GM12878 (cell line): ENCODE results near the gene FAM47E. TPM values are rescaled to one million over a fixed set of nuclear protein-coding genes. Genes with fewer than 3 reads are reported as not detected.

ENCODE experiments used
- ATAC-seq: fragments of 200-7000 bp; cut with Tn5 transposase; 3 replicates; pipeline ENCODE4 v1.9.1; 2020; ENCODE audit warnings: mild to moderate bottlenecking, moderate library complexity
- BruUV-seq: library from RNA; stranded (reverse); fragments of 400-500 nt; replicated peaks from 2 replicates; lab custom pipeline; 2021; lab: Mats Ljungman, UMichigan
- CTCF ChIA-PET: fragments of 300-600 bp; sonication (Branson Sonifier 250); formaldehyde crosslinking; extraction: SDS; loops from one replicate; lab custom pipeline; 2021; ENCODE audit warnings: inconsistent platforms; lab: Yijun Ruan, JAX
- POLR2A ChIA-PET: fragments of 350-600 bp; formaldehyde crosslinking; extraction: SDS; loops from one replicate; lab custom pipeline; 2021; ENCODE audit warnings: inconsistent platforms; lab: Charles Lee
- RAD21 ChIA-PET: fragments of 300-600 bp; sonication (Branson Sonifier 250); formaldehyde crosslinking; loops from one replicate; lab custom pipeline; 2023; ENCODE audit warnings: antibody characterized with exemption; ENCODE audit not compliant: unreplicated experiment; lab: Charles Lee
- SMC1A ChIA-PET: fragments of 300-600 bp; sonication (Branson Sonifier 250); formaldehyde crosslinking; loops from one replicate; lab custom pipeline; 2023; ENCODE audit not compliant: unreplicated experiment, uncharacterized antibody; lab: Charles Lee
- DNase-seq: peaks from one replicate; pipeline ENCODE4 v3.0.0-alpha.2; 2011; ENCODE audit warnings: low read depth, low spot score
- FAIRE-seq: peaks from 3 replicates; lab custom pipeline; 2011; peaks lifted over from hg19 to GRCh38; lab: Jason Lieb, UNC
- H2AFZ ChIP-seq: 2 replicates; pipeline ENCODE4 v1.6.0; 2011; ENCODE audit warnings: low read depth, low read length, control low read depth; ENCODE audit not compliant: control insufficient read depth
- H3K27ac ChIP-seq: 2 replicates; pipeline ENCODE4 v1.5.1; 2011; ENCODE audit warnings: control low read depth; ENCODE audit not compliant: control insufficient read depth, insufficient read depth
- H3K27me3 ChIP-seq, 2 experiments: replicated peaks in 1 of 2; 2 replicates each; pipeline versions ENCODE4 v1.6.0 to v1.6.1; 2011; ENCODE audit warnings: low read length in 1 of 2; ENCODE audit not compliant: control insufficient read depth in 2 of 2, insufficient read depth in 2 of 2
- H3K36me3 ChIP-seq, 2 experiments: 2 replicates each; pipeline ENCODE4 v1.5.1; 2011; ENCODE audit warnings: low read length in 1 of 2; ENCODE audit not compliant: control insufficient read depth in 2 of 2, insufficient read depth in 2 of 2
- H3K4me1 ChIP-seq: 2 replicates; pipeline ENCODE4 v1.6.1; 2011; ENCODE audit warnings: mild to moderate bottlenecking, low read length, moderate library complexity, mixed read lengths; ENCODE audit not compliant: control insufficient read depth, insufficient read depth
- H3K4me2 ChIP-seq: 2 replicates; pipeline ENCODE4 v1.6.0; 2011; ENCODE audit warnings: control low read depth; ENCODE audit not compliant: control insufficient read depth, insufficient read depth
- H3K4me3 ChIP-seq: fragments of 200-600 bp; sonication (generic); 2 replicates; pipeline ENCODE4 v1.5.1; 2016
- H3K79me2 ChIP-seq: 2 replicates; pipeline ENCODE4 v1.6.0; 2011; ENCODE audit warnings: low read length; ENCODE audit not compliant: control insufficient read depth, insufficient read depth
- H3K9ac ChIP-seq: 2 replicates; pipeline ENCODE4 v1.8.0; 2011; ENCODE audit warnings: low read length, control low read depth, mixed read lengths; ENCODE audit not compliant: control insufficient read depth, insufficient read depth
- H3K9me3 ChIP-seq: replicated peaks from 3 replicates; pipeline ENCODE4 v1.5.1; 2011; ENCODE audit warnings: mild to moderate bottlenecking, low read length; ENCODE audit not compliant: control insufficient read depth, insufficient read depth
- H4K20me1 ChIP-seq: 2 replicates; pipeline ENCODE4 v1.6.0; 2011; ENCODE audit not compliant: control insufficient read depth, insufficient read depth
- BHLHE40 ChIP-seq, 2 experiments: fragments of 450-650 bp in 1 of 2; IDR thresholded peaks; 2 replicates each; pipeline ENCODE4 v1.6.1; 2011 to 2017; ENCODE audit warnings: low read depth in 2 of 2, borderline replicate concordance in 1 of 2, improper control_type of control experiment in 1 of 2, low read length in 1 of 2, mild to moderate bottlenecking in 1 of 2
- DPF2 ChIP-seq: fragments of 450-650 bp; IDR thresholded peaks from 2 replicates; pipeline ENCODE4 v1.6.1; 2017; ENCODE audit warnings: mild to moderate bottlenecking
- KAT2A ChIP-seq: conservative IDR thresholded peaks from 2 replicates; pipeline ENCODE4 v1.6.1; 2011; ENCODE audit warnings: low read depth, low read length; ENCODE audit not compliant: control insufficient read depth
- NFYA ChIP-seq: IDR thresholded peaks from 2 replicates; pipeline ENCODE4 v1.6.1; 2011; ENCODE audit warnings: low read depth, mild to moderate bottlenecking, low read length, improper control_type of control experiment, borderline replicate concordance
- RELB ChIP-seq: fragments of 450-650 bp; IDR thresholded peaks from 2 replicates; pipeline ENCODE4 v1.6.1; 2017; ENCODE audit warnings: low read depth, mild to moderate bottlenecking, moderate library complexity
- WGBS: methylation state at CpG from one replicate; pipeline ENCODE4 v1.1.6; 2016; ENCODE audit warnings: low lambda C conversion rate; ENCODE audit not compliant: insufficient replicate concordance, insufficient coverage; ENCODE audit errors: missing lambda C conversion rate; 5-methylcytosine and 5-hydroxymethylcytosine counted together
- in situ Hi-C: fragments of 300-500 bp; cut with MboI; formaldehyde crosslinking; loops from 9 replicates; pipeline ENCODE4 v1.14.3; 2018; ENCODE audit warnings: mixed read lengths
- intact Hi-C: fragments of 100-400 bp; cut with micrococcal nuclease; formaldehyde crosslinking; loops from one replicate; pipeline ENCODE4 v1.14.2; 2022; ENCODE audit not compliant: unreplicated experiment
- polyA plus RNA-seq, 11 experiments: library from polyadenylated mRNA; depleted of rRNA in 4 of 11; unstranded in 6 of 11; stranded (reverse) in 5 of 11; fragments of >200 nt; fragmentation: Nextera tagmentation in 4 of 11; fragmentation: Illumina TruSeq in 1 of 11; extraction: Ambion mirVana in 4 of 11; extraction: Trizol in 1 of 11; gene quantifications; 1 replicate in 1 of 11; 2 replicates in 10 of 11; pipeline versions ENCODE4 v1.2.1 to v1.2.3, GENCODE V29; 2011 to 2016; ENCODE audit warnings: inconsistent platforms in 2 of 11, missing spikeins in 2 of 11, low read depth in 1 of 11
- total RNA-seq, 4 experiments: library from RNA; depleted of rRNA in 3 of 4; stranded (reverse); fragments of >200 nt in 3 of 4; fragmentation: Illumina TruSeq in 1 of 4; extraction: Trizol in 1 of 4; gene quantifications; 2 replicates each; pipeline versions ENCODE4 v1.2.1 to v1.2.3, GENCODE V29; 2013 to 2021

The FAM47E gene
- total and polyA plus RNA-seq, 10 of the 15 experiments (the other 5 are each of a cell fraction or from before 2014, with no cell fraction given), result 0.03 TPM; not detected in 9

GRCh38 chr4:76279462-76279861, 27.9 kb downstream of the FAM47E start:
- SMC1A ChIA-PET, result interaction anchor here (2.2 kb wide), 1 partner anchor 12 kb away, joined by 9 read pairs; no protein-coding TSS in a partner anchor
- no peaks in the 10 kb centered on the region for H3K9me3 ChIP-seq
- 42% methylated on average over 4 of the region's 4 CpGs for WGBS
- in situ Hi-C loops, result no loop called here
- POLR2A ChIA-PET, result no interaction called here
- DNase-seq, result no peak
- H3K9ac ChIP-seq, result no peak overlapping the region
- TF ChIP-seq BHLHE40 (IDR thresholded peaks at IDR 0.05; ENCODE audit: borderline replicate concordance in 1 of 2, low read depth in 2 of 2, low read length in 1 of 2) (no peak), NFYA (no peak), DPF2 (no peak), RELB (no peak), KAT2A (no peak)
- H3K4me1 ChIP-seq, result no peaks in the 10 kb centered on the region
- no peak overlapping the region for H3K4me3 ChIP-seq
- CTCF ChIA-PET, result interaction anchor here (0.8 to 1.5 kb wide), 2 partner anchors 28 to 100 kb away, joined by 3 to 4 read pairs; no protein-coding TSS in a partner anchor
- intact Hi-C loops, result no loop called here
- peaks cover 0 to 3% of the 10 kb centered on the region in 2 experiments; a peak in 3 of 4 replicates for H3K27me3 ChIP-seq
- FAIRE-seq, result no peak
- no peaks in the 10 kb centered on the region for H3K36me3 ChIP-seq
- RAD21 ChIA-PET, result no interaction called here
- H3K79me2 ChIP-seq, result no peaks in the 10 kb centered on the region
- no peak overlapping the region for H3K27ac ChIP-seq
- H2AFZ ChIP-seq, result no peak overlapping the region
- no peak for ATAC-seq
- BruUV-seq, result no TSS peak
- H3K4me2 ChIP-seq, result no peak overlapping the region
- H4K20me1 ChIP-seq, result no peaks in the 10 kb centered on the region
